DLD1 (cell line): Measurements from ENCODE around the gene MYO15A.

Experiments used
- in situ Hi-C: cut with HindIII; loops from 2 replicates; pipeline ENCODE4 v1.10.0; 2017; ENCODE audit warnings: low sequenced_read_pairs

The MYO15A gene

GRCh38 chr17:18101828-18102227 lies 6.7 kb upstream of the MYO15A start:
- in situ Hi-C loops, result no loop called here

- in situ Hi-C loops, result no loop called here
Observed at GRCh38 chr17:18102640-18103039, 5.9 kb upstream of the MYO15A start.

- in situ Hi-C loops, result no loop called here
Observed at GRCh38 chr17:18105027-18105426, 3.5 kb upstream of the MYO15A start.

- in situ Hi-C loops, result no loop called here
Observed at GRCh38 chr17:18105595-18105994, 3.0 kb upstream of the MYO15A start.

- in situ Hi-C loops, result no loop called here
Observed at GRCh38 chr17:18106211-18106610, 2.3 kb upstream of the MYO15A start.

- in situ Hi-C loops, result no loop called here
Observed at GRCh38 chr17:18107061-18107790, 1.3 kb upstream of the MYO15A start.

GRCh38 chr17:18107971-18108370 lies 585 bp upstream of the MYO15A start:
- in situ Hi-C loops, result no loop called here

- in situ Hi-C loops, result no loop called here
Observed at GRCh38 chr17:18109935-18110485, 1.5 kb downstream of the MYO15A start.

GRCh38 chr17:18110636-18111145 lies 2.1 kb downstream of the MYO15A start:
- in situ Hi-C loops, result no loop called here

GRCh38 chr17:18111330-18111971 lies 2.9 kb downstream of the MYO15A start:
- in situ Hi-C loops, result no loop called here

GRCh38 chr17:18115517-18115916 lies 7.0 kb downstream of the MYO15A start:
- in situ Hi-C loops, result no loop called here

GRCh38 chr17:18116078-18116477 lies 7.5 kb downstream of the MYO15A start:
- in situ Hi-C loops, result no loop called here

- in situ Hi-C loops, result no loop called here
Observed at GRCh38 chr17:18117533-18117932, 9.0 kb downstream of the MYO15A start.

GRCh38 chr17:18117982-18118975 lies 9.7 kb downstream of the MYO15A start:
- in situ Hi-C loops, result no loop called here

- in situ Hi-C loops, result no loop called here
Observed at GRCh38 chr17:18119166-18119745, 10.7 kb downstream of the MYO15A start.

- in situ Hi-C loops, result no loop called here
Observed at GRCh38 chr17:18119938-18120337, 11.4 kb downstream of the MYO15A start.

GRCh38 chr17:18120461-18121017 lies 12.0 kb downstream of the MYO15A start:
- in situ Hi-C loops, result no loop called here

- in situ Hi-C loops, result no loop called here
Observed at GRCh38 chr17:18121144-18121910, 12.8 kb downstream of the MYO15A start.

- in situ Hi-C loops, result no loop called here
Observed at GRCh38 chr17:18122990-18123753, 14.6 kb downstream of the MYO15A start.
